Activated CD4-positive, CD25-positive, alpha-beta regulatory T cell treated with anti-CD3 and anti-CD28 coated beads, Interleukin-2, amount 50 U/mL, for 24 hours (primary cell): ENCODE measurements around the gene ACTL9.
A peak's percentile ranks its signal among the peaks of the same experiment; 100 is the strongest.
"Not testable (repeated sequence)": the region's sequence is repeated elsewhere in the genome, so short reads cannot be mapped to it uniquely, and the experiment has no call there.

ENCODE experiments used
- ATAC-seq, 2 donors: fragments of 150-1000 bp; cut with Tn5 transposase; one replicate each; pipeline ENCODE4 v1.10.0; 2021; ENCODE audit warnings: mild to moderate bottlenecking in 1 of 2, moderate library complexity in 1 of 2

Gene ACTL9, protein sequence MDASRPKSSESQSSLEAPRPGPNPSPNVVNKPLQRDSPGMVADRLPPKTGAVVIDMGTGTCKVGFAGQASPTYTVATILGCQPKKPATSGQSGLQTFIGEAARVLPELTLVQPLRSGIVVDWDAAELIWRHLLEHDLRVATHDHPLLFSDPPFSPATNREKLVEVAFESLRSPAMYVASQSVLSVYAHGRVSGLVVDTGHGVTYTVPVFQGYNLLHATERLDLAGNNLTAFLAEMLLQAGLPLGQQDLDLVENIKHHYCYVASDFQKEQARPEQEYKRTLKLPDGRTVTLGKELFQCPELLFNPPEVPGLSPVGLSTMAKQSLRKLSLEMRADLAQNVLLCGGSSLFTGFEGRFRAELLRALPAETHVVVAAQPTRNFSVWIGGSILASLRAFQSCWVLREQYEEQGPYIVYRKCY

DNA sequence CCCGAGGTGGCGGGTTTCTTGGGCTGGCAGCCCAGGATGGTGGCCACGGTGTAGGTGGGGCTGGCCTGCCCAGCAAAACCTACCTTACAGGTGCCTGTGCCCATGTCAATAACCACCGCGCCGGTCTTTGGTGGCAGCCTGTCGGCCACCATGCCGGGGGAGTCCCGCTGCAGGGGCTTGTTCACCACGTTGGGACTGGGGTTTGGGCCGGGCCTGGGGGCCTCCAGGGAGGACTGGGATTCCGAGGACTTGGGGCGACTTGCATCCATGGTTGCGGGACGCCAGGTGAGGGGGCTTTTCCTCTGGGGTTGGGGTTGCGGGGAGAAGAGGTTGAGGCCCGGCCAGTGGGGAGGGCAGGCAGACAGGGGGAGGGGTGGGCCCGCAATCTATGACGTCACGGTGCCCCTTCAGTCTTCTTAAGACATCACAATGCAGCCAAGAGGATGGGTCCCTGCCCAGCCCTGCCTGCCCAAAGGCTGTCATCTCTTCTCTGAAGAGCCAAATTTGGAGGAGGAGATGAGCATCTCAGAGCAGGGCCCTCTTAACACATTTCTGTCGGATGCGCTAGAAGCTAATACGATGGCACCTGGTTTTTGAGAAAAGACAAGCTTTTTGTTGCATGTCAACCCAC, at the start of gene ACTL9:
Gene ACTL9, minus strand, starts transcription at position 363 of the 631 bp plus-strand sequence. Its CDS starts 94 bp downstream, at position 269.
- ATAC-seq, result no peak

DNA sequence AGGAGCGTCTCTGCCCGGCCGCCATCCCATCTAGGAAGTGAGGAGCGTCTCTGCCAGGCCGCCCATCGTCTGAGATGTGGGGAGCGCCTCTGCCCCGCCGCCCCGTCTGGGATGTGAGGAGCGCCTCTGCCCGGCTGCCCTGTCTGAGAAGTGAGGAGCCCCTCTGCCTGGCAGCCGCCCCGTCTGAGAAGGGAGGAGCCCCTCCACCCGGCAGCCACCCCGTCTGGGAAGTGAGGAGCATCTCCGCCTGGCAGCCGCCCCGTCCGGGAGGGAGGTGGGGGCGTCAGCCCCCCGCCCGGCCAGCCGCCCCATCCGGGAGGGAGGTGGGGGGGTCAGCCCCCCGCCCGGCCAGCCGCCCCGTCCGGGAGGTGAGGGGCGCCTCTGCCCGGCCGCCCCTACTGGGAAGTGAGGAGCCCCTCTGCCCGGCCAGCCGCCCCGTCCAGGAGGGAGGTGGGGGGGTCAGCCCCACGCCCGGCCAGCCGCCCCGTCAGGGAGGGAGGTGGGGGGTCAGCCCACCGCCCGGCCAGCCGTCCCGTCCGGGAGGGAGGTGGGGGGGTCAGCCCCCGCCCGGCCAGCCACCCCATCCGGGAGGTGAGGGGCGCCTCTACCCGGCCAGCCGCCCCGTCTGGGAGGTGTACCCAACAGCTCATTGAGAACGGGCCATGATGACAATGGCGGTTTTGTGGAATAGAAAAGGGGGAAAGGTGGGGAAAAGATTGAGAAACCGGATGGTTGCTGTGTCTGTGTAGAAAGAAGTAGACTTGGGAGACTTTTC, 40.9 kb upstream of the ACTL9 start:
- ATAC-seq, result not testable (repeated sequence)

DNA sequence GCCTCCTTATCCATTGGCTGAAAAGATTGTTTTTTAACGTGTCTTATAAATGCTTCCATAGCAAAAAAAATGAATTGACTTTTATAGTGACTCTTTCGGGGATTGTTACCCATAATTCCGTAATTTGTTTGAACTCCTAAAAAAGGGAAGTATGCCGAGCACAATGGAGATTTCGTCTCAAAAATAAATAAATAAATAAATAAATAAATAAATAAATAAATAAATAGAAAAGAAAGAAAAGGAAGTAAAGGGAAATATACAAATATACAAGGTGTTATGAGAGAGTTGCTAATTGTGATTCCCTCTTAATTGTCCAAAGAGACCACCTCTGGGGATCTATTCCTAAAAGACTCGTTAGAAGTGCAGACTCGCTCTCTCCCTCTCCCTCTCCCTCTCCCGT, 39.8 kb upstream of the ACTL9 start:
- ATAC-seq, result no peak

DNA sequence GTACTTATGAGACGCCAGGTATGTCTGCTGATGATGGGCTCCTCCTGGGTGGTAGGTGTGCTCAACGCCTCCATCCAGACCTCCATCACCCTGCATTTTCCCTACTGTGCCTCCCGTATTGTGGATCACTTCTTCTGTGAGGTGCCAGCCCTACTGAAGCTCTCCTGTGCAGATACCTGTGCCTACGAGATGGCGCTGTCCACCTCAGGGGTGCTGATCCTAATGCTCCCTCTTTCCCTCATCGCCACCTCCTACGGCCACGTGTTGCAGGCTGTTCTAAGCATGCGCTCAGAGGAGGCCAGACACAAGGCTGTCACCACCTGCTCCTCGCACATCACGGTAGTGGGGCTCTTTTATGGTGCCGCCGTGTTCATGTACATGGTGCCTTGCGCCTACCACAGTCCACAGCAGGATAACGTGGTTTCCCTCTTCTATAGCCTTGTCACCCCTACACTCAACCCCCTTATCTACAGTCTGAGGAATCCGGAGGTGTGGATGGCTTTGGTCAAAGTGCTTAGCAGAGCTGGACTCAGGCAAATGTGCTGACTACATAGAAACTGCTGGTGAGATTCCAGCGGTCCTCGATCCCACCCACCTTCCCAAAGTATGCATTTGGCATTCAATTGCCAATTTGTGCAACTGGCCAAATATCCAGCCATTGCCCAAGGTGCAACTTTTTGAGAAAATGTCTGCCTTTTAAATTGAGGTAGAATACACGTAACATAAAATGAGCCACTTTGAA, 33.0 kb upstream of the ACTL9 start:
- ATAC-seq, result no peak

- no peak for ATAC-seq
Measured at GRCh38 chr19:8724276-8724675, 25.7 kb upstream of the ACTL9 start.

DNA sequence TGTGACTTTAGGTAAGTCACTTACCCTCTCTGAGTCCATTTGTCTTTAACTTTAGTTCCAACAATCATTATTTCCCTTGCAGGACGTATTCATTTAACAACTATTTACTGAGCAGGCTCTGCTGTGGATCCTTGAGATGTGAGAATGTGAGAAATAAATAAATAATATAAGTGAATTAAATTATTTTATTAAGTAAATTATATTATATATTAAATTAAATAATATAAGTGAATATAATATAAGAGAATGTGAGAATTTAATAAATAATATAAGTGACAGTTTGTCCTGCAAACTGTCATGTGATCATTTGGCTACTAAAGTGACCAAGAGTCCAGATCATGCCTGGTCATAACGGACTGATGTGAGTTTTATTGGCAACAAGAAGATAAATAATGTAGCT, 23.4 kb upstream of the ACTL9 start:
- no peak for ATAC-seq

DNA sequence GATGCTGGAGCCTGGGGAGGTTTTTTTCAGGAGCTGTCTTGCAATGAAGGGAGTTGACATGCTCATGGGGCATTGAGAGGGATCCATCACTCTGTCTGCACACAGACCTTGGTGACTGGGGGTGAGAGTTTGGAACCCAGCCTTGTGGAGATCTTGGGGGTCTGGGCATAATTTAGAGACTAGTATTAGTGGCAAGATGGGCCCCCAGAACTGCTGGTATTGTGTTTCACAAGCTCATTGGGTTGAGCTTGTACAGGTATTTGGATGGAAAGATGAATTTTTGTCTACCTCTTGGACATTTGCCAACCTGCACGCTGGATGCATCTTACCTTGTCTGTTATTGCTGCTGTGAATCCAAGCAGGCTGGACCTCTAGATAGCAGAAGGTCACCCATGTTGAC, 22.7 kb upstream of the ACTL9 start, which contains the start of gene OR2Z1:
Gene OR2Z1, plus strand, starts transcription at position 301 of the 400 bp plus-strand sequence. CDS start 9,395 bp downstream, outside the sequence.
- no peak for ATAC-seq

- not testable (repeated sequence) for ATAC-seq
Measured at GRCh38 chr19:8710337-8710736, 11.7 kb upstream of the ACTL9 start.

DNA sequence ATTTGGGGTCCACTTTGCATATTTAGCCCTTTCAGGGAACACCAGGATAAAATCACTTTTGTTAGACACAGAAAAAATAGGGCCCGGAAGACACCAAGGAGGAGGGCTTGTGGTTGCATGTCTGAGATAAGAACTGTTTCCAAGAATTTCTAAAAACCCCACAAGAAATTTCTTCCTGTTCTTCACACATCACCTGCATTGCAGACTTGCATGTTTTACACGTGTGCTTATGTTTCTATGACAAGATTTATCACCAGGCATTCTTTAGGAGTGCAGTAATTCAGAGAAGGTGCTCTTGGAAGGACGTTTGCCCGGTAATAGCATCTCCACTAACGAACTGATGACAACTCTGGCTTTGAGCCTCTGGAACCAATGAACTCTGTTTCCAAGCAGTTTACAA, 7.1 kb upstream of the ACTL9 start:
- ATAC-seq, result no peak

GRCh38 chr19:8705304-8705703, 6.7 kb upstream of the ACTL9 start:
- ATAC-seq, result peak in 1 of 2 donors; percentile 32

- ATAC-seq, result no peak
Measured at GRCh38 chr19:8703223-8703622, 4.6 kb upstream of the ACTL9 start.

DNA sequence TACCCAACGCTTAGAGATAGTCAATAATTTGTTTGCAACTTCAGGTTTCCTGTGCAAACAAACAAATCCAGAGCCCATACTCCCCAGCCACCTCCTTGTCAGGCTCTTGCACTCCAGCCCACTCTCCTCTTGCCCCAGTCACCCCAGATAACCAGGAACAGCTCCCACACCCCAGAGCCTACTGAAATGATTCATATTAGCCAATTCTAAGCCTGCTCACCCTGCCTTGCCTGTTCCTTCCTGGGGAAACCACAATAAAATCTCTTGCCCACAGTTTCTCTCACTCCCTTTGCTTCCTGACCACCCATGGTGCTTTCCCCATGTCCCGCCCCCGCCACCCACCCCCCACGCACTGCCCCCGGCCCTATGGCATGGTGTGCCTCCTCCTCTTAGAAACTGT, 3.8 kb upstream of the ACTL9 start:
- ATAC-seq, result peak; percentile 38 to 55

GRCh38 chr19:8700956-8701355, 2.4 kb upstream of the ACTL9 start:
- ATAC-seq, result no peak

DNA sequence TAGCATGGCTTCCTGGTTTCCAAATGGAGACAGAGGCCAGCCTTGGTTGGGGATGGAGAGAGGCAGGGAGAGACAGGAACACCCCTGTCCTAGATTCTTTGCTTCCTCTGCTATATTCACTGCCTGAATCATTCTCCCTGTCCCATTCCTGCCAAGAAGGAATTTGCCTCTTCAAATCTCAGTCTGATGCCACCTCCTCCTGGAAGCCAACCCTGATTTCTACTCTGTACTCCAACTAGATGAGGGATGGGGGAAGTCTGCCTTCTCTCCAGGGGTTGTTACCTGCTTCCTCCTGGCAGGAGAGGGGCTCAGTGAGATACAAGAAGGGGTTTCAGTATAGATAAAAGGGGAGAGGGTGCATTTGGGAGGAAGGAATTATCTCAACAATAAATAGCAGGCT, 1.3 kb upstream of the ACTL9 start:
- ATAC-seq, result no peak

DNA sequence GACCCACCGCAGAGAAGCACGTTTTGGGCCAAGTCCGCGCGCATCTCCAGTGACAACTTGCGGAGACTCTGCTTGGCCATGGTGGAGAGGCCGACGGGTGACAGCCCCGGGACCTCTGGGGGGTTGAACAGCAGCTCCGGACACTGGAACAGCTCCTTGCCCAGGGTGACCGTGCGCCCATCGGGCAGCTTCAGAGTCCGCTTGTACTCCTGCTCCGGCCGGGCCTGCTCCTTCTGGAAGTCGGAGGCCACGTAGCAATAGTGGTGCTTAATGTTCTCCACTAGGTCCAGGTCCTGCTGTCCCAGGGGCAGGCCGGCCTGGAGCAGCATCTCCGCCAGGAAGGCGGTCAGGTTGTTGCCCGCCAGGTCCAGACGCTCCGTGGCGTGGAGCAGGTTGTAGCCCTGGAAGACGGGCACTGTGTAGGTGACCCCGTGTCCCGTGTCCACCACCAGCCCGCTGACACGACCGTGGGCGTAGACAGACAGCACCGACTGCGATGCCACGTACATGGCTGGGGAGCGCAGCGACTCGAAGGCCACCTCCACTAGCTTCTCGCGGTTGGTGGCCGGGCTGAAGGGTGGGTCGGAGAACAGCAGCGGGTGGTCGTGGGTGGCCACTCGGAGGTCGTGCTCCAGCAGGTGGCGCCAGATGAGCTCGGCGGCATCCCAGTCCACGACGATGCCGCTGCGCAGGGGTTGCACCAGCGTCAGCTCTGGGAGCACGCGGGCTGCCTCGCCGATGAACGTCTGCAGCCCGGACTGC, 743 bp downstream of the ACTL9 start:
- ATAC-seq, result no peak

DNA sequence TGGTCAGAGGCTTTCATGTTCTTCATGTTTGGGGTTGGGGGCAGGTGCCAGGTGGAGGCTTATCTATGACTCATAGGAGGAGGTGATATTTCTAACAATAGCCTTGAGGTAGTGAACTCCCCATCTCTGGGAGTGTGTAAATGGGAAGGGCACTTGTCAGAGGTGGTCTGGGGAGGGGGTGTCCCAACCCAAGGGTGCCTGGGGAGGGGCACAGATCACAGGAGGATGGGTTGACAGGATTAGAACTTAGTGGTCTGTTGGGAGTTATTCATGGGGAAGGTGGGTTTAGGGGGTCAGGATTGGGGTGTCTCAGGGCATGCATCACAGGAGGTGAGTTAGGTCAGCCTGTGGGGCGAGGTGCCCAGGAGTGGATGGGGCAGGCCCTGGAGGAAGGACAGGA, 1.6 kb downstream of the ACTL9 start:
- no peak for ATAC-seq

DNA sequence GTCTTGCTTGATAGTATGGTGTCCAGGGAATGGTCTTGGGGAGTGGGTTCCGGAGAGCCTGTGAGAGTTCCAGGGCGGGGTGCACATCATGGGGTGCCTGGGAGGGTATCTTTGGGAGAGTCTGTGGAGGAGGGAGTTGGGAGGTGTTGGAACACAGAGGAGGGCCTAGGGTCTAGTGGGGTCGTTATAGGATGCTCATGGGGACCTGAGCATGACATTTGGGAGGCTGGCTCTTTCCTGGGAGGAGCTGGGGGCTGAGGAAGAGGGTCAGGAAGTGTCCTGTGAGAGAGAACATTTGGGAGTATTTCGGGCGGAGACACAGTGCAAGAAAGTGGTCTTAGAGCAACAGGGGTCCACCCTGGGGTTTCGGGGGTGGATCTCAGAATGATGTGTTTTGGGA, 2.7 kb downstream of the ACTL9 start:
- no peak for ATAC-seq

- ATAC-seq, result no peak
Measured at GRCh38 chr19:8695501-8695900, 3.1 kb downstream of the ACTL9 start.

- no peak for ATAC-seq
Measured at GRCh38 chr19:8690753-8691539, 7.6 kb downstream of the ACTL9 start.

DNA sequence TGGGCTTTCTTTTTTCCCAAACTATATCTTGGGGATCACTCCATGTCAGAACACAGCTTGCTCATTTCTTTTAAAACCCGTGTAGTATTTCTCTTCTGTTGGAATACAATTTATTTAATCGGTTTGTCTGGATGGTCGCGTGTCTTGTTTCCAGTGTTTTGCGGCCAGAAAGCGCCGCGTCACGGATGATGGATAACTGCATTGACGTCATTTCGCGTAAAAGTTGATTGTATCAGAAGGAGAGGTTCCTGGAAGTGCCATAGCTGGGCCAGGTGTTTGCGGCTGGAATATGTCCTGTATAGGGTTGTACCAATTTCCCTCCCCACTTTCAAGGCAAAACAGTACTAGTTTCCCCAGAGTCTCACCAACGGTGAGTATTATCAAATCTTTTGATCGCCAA, 9.7 kb downstream of the ACTL9 start:
- ATAC-seq, result no peak

DNA sequence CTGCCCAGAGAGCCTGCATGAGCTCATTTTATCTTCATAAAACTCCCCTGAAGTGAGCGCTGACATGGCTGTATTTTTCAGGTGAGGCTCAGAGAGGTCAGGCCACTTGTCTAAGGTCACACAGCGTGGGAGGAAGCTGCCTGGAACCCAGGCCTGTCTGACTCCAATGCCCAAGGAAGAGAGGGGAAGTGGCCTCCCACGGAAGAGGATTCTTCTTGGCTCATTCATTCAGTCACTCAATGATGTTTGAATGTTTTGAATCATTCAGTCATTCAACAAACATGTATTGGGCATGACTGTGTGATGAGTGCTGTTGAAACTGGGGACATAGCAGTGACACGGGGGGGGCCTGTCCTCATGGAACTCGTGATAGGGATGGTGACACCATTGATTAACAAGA, 12.0 kb downstream of the ACTL9 start:
- ATAC-seq, result no peak
